ENCODE data around the gene SMCO4. TPM values are rescaled to one million over a fixed set of nuclear protein-coding genes. Genes with fewer than 3 reads are reported as not detected.

The SMCO4 gene
- total and polyA plus RNA-seq, 2 of the 8 experiments (the other 6 are each of a cell fraction or from before 2014, with no cell fraction given): 33.2 to 53.9 TPM

GRCh38 chr11:93512949-93513667, 30.1 kb downstream of the SMCO4 start:
- no peak overlapping the region for H2BK15ac ChIP-seq (ENCODE audit: low read length)
- no peak overlapping the region for H3K56ac ChIP-seq (replicated peaks; ENCODE audit: insufficient read length, low read depth, low read length)
- no peak overlapping the region for H3K4me3 ChIP-seq (ENCODE audit: extremely low read depth in 1 of 4, insufficient read depth in 2 of 4, low read depth in 3 of 4, low read length in 4 of 4)
- 0 out of 8 replicates have a peak, but pooled peaks cover 0 to 2% (median 0%) of the 10 kb centered on the region in 4 experiments for H3K36me3 ChIP-seq (ENCODE audit: control insufficient read depth in 2 of 4, insufficient read depth in 4 of 4, low read length in 3 of 4)
- H3K79me1 ChIP-seq (ENCODE audit: low read depth, low read length): peaks cover 13% of the 10 kb centered on the region
- DNase-seq (ENCODE audit: low read depth in 1 of 2, low spot score in 2 of 2): no peak
- H2AFZ ChIP-seq (ENCODE audit: low read length): no peak overlapping the region
- no peak overlapping the region for H2BK12ac ChIP-seq (ENCODE audit: low read depth, low read length)
- no peak overlapping the region for H3K14ac ChIP-seq (ENCODE audit: insufficient read length)
- no peak overlapping the region for H2BK5ac ChIP-seq (ENCODE audit: low read depth, low read length)
- no peak overlapping the region for H2AK5ac ChIP-seq (ENCODE audit: low read depth, low read length)
- no peak for FAIRE-seq
- H4K91ac ChIP-seq (replicated peaks; ENCODE audit: insufficient read length, low read length): no peak overlapping the region
- H4K8ac ChIP-seq (ENCODE audit: extremely low read depth, insufficient read depth, low read length): no peak overlapping the region
- peaks cover 0 to 23% of the 10 kb centered on the region in 2 experiments; a peak in 1 of 4 replicates for H3K79me2 ChIP-seq (ENCODE audit: control insufficient read depth in 1 of 2, insufficient read depth in 2 of 2, low read length in 2 of 2)
- no peak overlapping the region for H3K23ac ChIP-seq (ENCODE audit: insufficient read length)
- no peak overlapping the region for H3K9ac ChIP-seq (replicated peaks in 1 of 4; ENCODE audit: extremely low read depth in 1 of 4, low read depth in 3 of 4, low read length in 3 of 4)
- H2BK120ac ChIP-seq (replicated peaks; ENCODE audit: low read depth, low read length): no peak overlapping the region
- peaks cover 0 to 6% of the 10 kb centered on the region in 2 experiments; a peak in 1 of 4 replicates for H3K9me3 ChIP-seq (ENCODE audit: insufficient read depth in 2 of 2, low read depth in 1 of 2, low read length in 1 of 2)
- no peaks in the 10 kb centered on the region for H3K27me3 ChIP-seq (replicated peaks in 1 of 4; ENCODE audit: control insufficient read depth in 3 of 4, extremely low read depth in 1 of 4, insufficient read depth in 3 of 4, low read length in 3 of 4)
- WGBS, 2 experiments (ENCODE audit: extremely low coverage in 1 of 2, insufficient coverage in 1 of 2, insufficient read length in 1 of 2, insufficient replicate concordance in 2 of 2, low coverage in 1 of 2, low lambda C conversion rate in 2 of 2, missing lambda C conversion rate in 1 of 2): 93% methylated on average over 3 of the region's 3 CpGs; no CpG with 5 or more reads in 1 of the 2 experiments
- no peak overlapping the region for H2BK20ac ChIP-seq (ENCODE audit: low read length)
- ChIA-PET POLR2A (ENCODE audit: partially characterized antibody) (no interaction called here), CTCF (ENCODE audit: partially characterized antibody) (interaction anchor here (1.4 kb wide), 1 partner anchor 247 kb away, joined by 3 read pairs; no protein-coding TSS in a partner anchor)
- H3K18ac ChIP-seq (ENCODE audit: extremely low read depth, low read length): no peak overlapping the region
- H4K5ac ChIP-seq (ENCODE audit: insufficient read length, low read depth, low read length): no peak overlapping the region
- peaks cover 0 to 2% of the 10 kb centered on the region in 2 experiments for H4K20me1 ChIP-seq (replicated peaks in 1 of 2; ENCODE audit: control insufficient read depth in 1 of 2, insufficient read depth in 2 of 2, low read length in 2 of 2)
- H3K4me2 ChIP-seq (ENCODE audit: insufficient read depth in 1 of 2, low read depth in 2 of 2, low read length in 2 of 2): no peak overlapping the region
- no peaks in the 10 kb centered on the region for H3K23me2 ChIP-seq (ENCODE audit: low read depth, low read length)
- peaks cover 0 to 7% (median 0%) of the 10 kb centered on the region in 4 experiments; a peak in 4 of 7 replicates for H3K4me1 ChIP-seq (replicated peaks in 1 of 4; ENCODE audit: control insufficient read depth in 3 of 4, insufficient read depth in 4 of 4, low read length in 3 of 4)
- no peak overlapping the region for H3K4ac ChIP-seq (replicated peaks; ENCODE audit: insufficient read length, low read depth, low read length)
- no peak overlapping the region; the same call in 1 of the 2 replicates for H3K27ac ChIP-seq (ENCODE audit: low read depth, low read length)
- TF ChIP-seq HDAC6 (IDR thresholded peaks at IDR 0.05; ENCODE audit: low read depth, low read length): no peak
- TF ChIP-seq RFX5 (IDR thresholded peaks at IDR 0.05; ENCODE audit: borderline replicate concordance, low read depth, low read length): no peak
- no peak for TF ChIP-seq TAF7 (optimal IDR thresholded peaks at IDR 0.05; ENCODE audit: borderline replicate concordance, low read depth, low read length)
- TF ChIP-seq KDM5A (IDR thresholded peaks at IDR 0.05; ENCODE audit: low read length): no peak
- TF ChIP-seq BRCA1 (IDR thresholded peaks at IDR 0.05; ENCODE audit: low read depth, low read length): no peak
- no peak for TF ChIP-seq CEBPB (IDR thresholded peaks at IDR 0.05; ENCODE audit: low read depth, low read length)
- TF ChIP-seq POLR2A (IDR thresholded peaks at IDR 0.05; ENCODE audit: control extremely low read depth in 1 of 2, low read depth in 2 of 2, low read length in 2 of 2): no peak
- no peak for TF ChIP-seq CBX8 (IDR thresholded peaks at IDR 0.05; ENCODE audit: borderline replicate concordance, low read depth, low read length)
- no peak for TF ChIP-seq CBX5 (IDR thresholded peaks at IDR 0.05; ENCODE audit: low read depth, low read length)
- TF ChIP-seq NRF1 (IDR thresholded peaks at IDR 0.05; ENCODE audit: low read depth, low read length): no peak
- no peak for TF ChIP-seq TAF1 (IDR thresholded peaks at IDR 0.05; ENCODE audit: low read depth, low read length)
- TF ChIP-seq TEAD4 (IDR thresholded peaks at IDR 0.05; ENCODE audit: low read depth, low read length): no peak
- no peak for TF ChIP-seq SP4 (IDR thresholded peaks at IDR 0.05; ENCODE audit: low read length)
- no peak for TF ChIP-seq BCL11A (IDR thresholded peaks at IDR 0.05; ENCODE audit: low read depth in 2 of 2, low read length in 2 of 2)
- no peak for TF ChIP-seq ASH2L (IDR thresholded peaks at IDR 0.05; ENCODE audit: low read length)
